ENCODE results near the gene TUBA3E.
"Not testable (repeated sequence)": the region's sequence is repeated elsewhere in the genome, so short reads cannot be mapped to it uniquely, and the experiment has no call there.

TUBA3E gene

GRCh38 chr2:130220505-130220904 lies 22.3 kb upstream of the TUBA3E start:
- not testable (repeated sequence) for H4K20me1 ChIP-seq (ENCODE audit: control insufficient read depth, insufficient read depth, low read depth, low read length); H3K4me2 ChIP-seq (ENCODE audit: low read length); H3K27ac ChIP-seq (ENCODE audit: low read depth, low read length); H3K27me3 ChIP-seq (ENCODE audit: control insufficient read depth, low read length); H3K9me2 ChIP-seq (replicated peaks; ENCODE audit: control insufficient read depth, low read length); H3K9me3 ChIP-seq (ENCODE audit: control insufficient read depth, insufficient read depth, low read length); H3K4me3 ChIP-seq (ENCODE audit: low read length); H3F3A ChIP-seq (ENCODE audit: control insufficient read depth, insufficient read depth); H3K4me1 ChIP-seq (ENCODE audit: control insufficient read depth, low read length); H3K36me3 ChIP-seq (ENCODE audit: control insufficient read depth, low read length); H3K79me2 ChIP-seq (ENCODE audit: control insufficient read depth, low read length)

GRCh38 chr2:130219147-130219546 lies 20.9 kb upstream of the TUBA3E start:
- H3K4me1 ChIP-seq (ENCODE audit: control insufficient read depth, low read length); H3K36me3 ChIP-seq (ENCODE audit: control insufficient read depth, low read length); H3K27ac ChIP-seq (ENCODE audit: low read depth, low read length); H3K4me3 ChIP-seq (ENCODE audit: low read length); H3K27me3 ChIP-seq (ENCODE audit: control insufficient read depth, low read length); H4K20me1 ChIP-seq (ENCODE audit: control insufficient read depth, insufficient read depth, low read depth, low read length); H3F3A ChIP-seq (ENCODE audit: control insufficient read depth, insufficient read depth); H3K4me2 ChIP-seq (ENCODE audit: low read length); H3K9me3 ChIP-seq (ENCODE audit: control insufficient read depth, insufficient read depth, low read length); H3K9me2 ChIP-seq (replicated peaks; ENCODE audit: control insufficient read depth, low read length); H3K79me2 ChIP-seq (ENCODE audit: control insufficient read depth, low read length): not testable (repeated sequence)

- not testable (repeated sequence) for H3K27ac ChIP-seq (ENCODE audit: low read depth, low read length); H4K20me1 ChIP-seq (ENCODE audit: control insufficient read depth, insufficient read depth, low read depth, low read length); H3K36me3 ChIP-seq (ENCODE audit: control insufficient read depth, low read length); H3K79me2 ChIP-seq (ENCODE audit: control insufficient read depth, low read length); H3F3A ChIP-seq (ENCODE audit: control insufficient read depth, insufficient read depth); H3K4me1 ChIP-seq (ENCODE audit: control insufficient read depth, low read length); H3K9me2 ChIP-seq (replicated peaks; ENCODE audit: control insufficient read depth, low read length); H3K9me3 ChIP-seq (ENCODE audit: control insufficient read depth, insufficient read depth, low read length); H3K4me3 ChIP-seq (ENCODE audit: low read length); H3K27me3 ChIP-seq (ENCODE audit: control insufficient read depth, low read length); H3K4me2 ChIP-seq (ENCODE audit: low read length)
Observed at GRCh38 chr2:130207051-130207450, 8.8 kb upstream of the TUBA3E start.

GRCh38 chr2:130203150-130203549 lies 4.9 kb upstream of the TUBA3E start:
- H3K79me2 ChIP-seq (ENCODE audit: control insufficient read depth, low read length); H3K27ac ChIP-seq (ENCODE audit: low read depth, low read length); H3K27me3 ChIP-seq (ENCODE audit: control insufficient read depth, low read length); H3K36me3 ChIP-seq (ENCODE audit: control insufficient read depth, low read length); H3K4me1 ChIP-seq (ENCODE audit: control insufficient read depth, low read length); H3K4me3 ChIP-seq (ENCODE audit: low read length); H4K20me1 ChIP-seq (ENCODE audit: control insufficient read depth, insufficient read depth, low read depth, low read length); H3F3A ChIP-seq (ENCODE audit: control insufficient read depth, insufficient read depth); H3K9me2 ChIP-seq (replicated peaks; ENCODE audit: control insufficient read depth, low read length); H3K4me2 ChIP-seq (ENCODE audit: low read length); H3K9me3 ChIP-seq (ENCODE audit: control insufficient read depth, insufficient read depth, low read length): not testable (repeated sequence)

GRCh38 chr2:130202518-130202917 lies 4.3 kb upstream of the TUBA3E start:
- H3K4me3 ChIP-seq (ENCODE audit: low read length); H3K4me1 ChIP-seq (ENCODE audit: control insufficient read depth, low read length); H3K79me2 ChIP-seq (ENCODE audit: control insufficient read depth, low read length); H3K4me2 ChIP-seq (ENCODE audit: low read length); H3K27ac ChIP-seq (ENCODE audit: low read depth, low read length); H3K36me3 ChIP-seq (ENCODE audit: control insufficient read depth, low read length); H3K9me2 ChIP-seq (replicated peaks; ENCODE audit: control insufficient read depth, low read length); H4K20me1 ChIP-seq (ENCODE audit: control insufficient read depth, insufficient read depth, low read depth, low read length); H3K27me3 ChIP-seq (ENCODE audit: control insufficient read depth, low read length); H3K9me3 ChIP-seq (ENCODE audit: control insufficient read depth, insufficient read depth, low read length); H3F3A ChIP-seq (ENCODE audit: control insufficient read depth, insufficient read depth): not testable (repeated sequence)

- H3K9me2 ChIP-seq (replicated peaks; ENCODE audit: control insufficient read depth, low read length); H3K27ac ChIP-seq (ENCODE audit: low read depth, low read length); H3K36me3 ChIP-seq (ENCODE audit: control insufficient read depth, low read length); H3K4me2 ChIP-seq (ENCODE audit: low read length); H3K79me2 ChIP-seq (ENCODE audit: control insufficient read depth, low read length); H3K27me3 ChIP-seq (ENCODE audit: control insufficient read depth, low read length); H3F3A ChIP-seq (ENCODE audit: control insufficient read depth, insufficient read depth); H3K9me3 ChIP-seq (ENCODE audit: control insufficient read depth, insufficient read depth, low read length); H3K4me1 ChIP-seq (ENCODE audit: control insufficient read depth, low read length); H3K4me3 ChIP-seq (ENCODE audit: low read length); H4K20me1 ChIP-seq (ENCODE audit: control insufficient read depth, insufficient read depth, low read depth, low read length): not testable (repeated sequence)
Observed at GRCh38 chr2:130196052-130196451, 2.2 kb downstream of the TUBA3E start.

GRCh38 chr2:130195089-130195635 lies 3.1 kb downstream of the TUBA3E start:
- H3K27me3 ChIP-seq (ENCODE audit: control insufficient read depth, low read length); H4K20me1 ChIP-seq (ENCODE audit: control insufficient read depth, insufficient read depth, low read depth, low read length); H3K27ac ChIP-seq (ENCODE audit: low read depth, low read length); H3K36me3 ChIP-seq (ENCODE audit: control insufficient read depth, low read length); H3K4me2 ChIP-seq (ENCODE audit: low read length); H3F3A ChIP-seq (ENCODE audit: control insufficient read depth, insufficient read depth); H3K79me2 ChIP-seq (ENCODE audit: control insufficient read depth, low read length); H3K4me1 ChIP-seq (ENCODE audit: control insufficient read depth, low read length); H3K4me3 ChIP-seq (ENCODE audit: low read length); H3K9me3 ChIP-seq (ENCODE audit: control insufficient read depth, insufficient read depth, low read length); H3K9me2 ChIP-seq (replicated peaks; ENCODE audit: control insufficient read depth, low read length): not testable (repeated sequence)

- H3K27me3 ChIP-seq (ENCODE audit: control insufficient read depth, low read length); H3K4me3 ChIP-seq (ENCODE audit: low read length); H4K20me1 ChIP-seq (ENCODE audit: control insufficient read depth, insufficient read depth, low read depth, low read length); H3F3A ChIP-seq (ENCODE audit: control insufficient read depth, insufficient read depth); H3K9me2 ChIP-seq (replicated peaks; ENCODE audit: control insufficient read depth, low read length); H3K4me1 ChIP-seq (ENCODE audit: control insufficient read depth, low read length); H3K9me3 ChIP-seq (ENCODE audit: control insufficient read depth, insufficient read depth, low read length); H3K27ac ChIP-seq (ENCODE audit: low read depth, low read length); H3K36me3 ChIP-seq (ENCODE audit: control insufficient read depth, low read length); H3K4me2 ChIP-seq (ENCODE audit: low read length); H3K79me2 ChIP-seq (ENCODE audit: control insufficient read depth, low read length): not testable (repeated sequence)
Observed at GRCh38 chr2:130193824-130194223, 4.4 kb downstream of the TUBA3E start.

All from DOHH2 (cell line).